ENCODE results near the gene PLXNA1. TPM values are rescaled to one million over a fixed set of nuclear protein-coding genes. Genes with fewer than 3 reads are reported as not detected.

The PLXNA1 gene
- total RNA-seq, 1 experiment from 2014 or later, result 80.6 TPM

GRCh38 chr3:126977821-126978220 lies 5.1 kb upstream of the PLXNA1 start:
- Histone ChIP-seq H3K9me3 (ENCODE audit: control insufficient read depth, insufficient read depth, low read depth, low read length) (peaks cover 9% of the 10 kb centered on the region; the same call in 1 of the 2 replicates), H3K27me3 (ENCODE audit: control insufficient read depth, insufficient read depth, low read length) (no peaks in the 10 kb centered on the region), H3K4me1 (ENCODE audit: control insufficient read depth, insufficient read depth, low read length) (peaks cover 14% of the 10 kb centered on the region), H3K36me3 (ENCODE audit: control insufficient read depth, insufficient read depth, low read length) (no peaks in the 10 kb centered on the region), H3K27ac (ENCODE audit: low read length) (no peak overlapping the region), H3K4me3 (ENCODE audit: low read depth in 2 of 2, low read length in 2 of 2) (no peak overlapping the region)
- POLR2A ChIA-PET, result no interaction called here
- no TSS peak for BruUV-seq (replicated peaks)
- no peak for TF ChIP-seq CTCF (IDR thresholded peaks at IDR 0.05)
- no peak for TF ChIP-seq TCF7L2 (IDR thresholded peaks at IDR 0.05; ENCODE audit: low read depth, low read length)
- no peak for TF ChIP-seq POLR2AphosphoS5 (IDR thresholded peaks at IDR 0.05; ENCODE audit: low read depth, low read length)
- no peak for TF ChIP-seq SIN3A (IDR thresholded peaks at IDR 0.05; ENCODE audit: borderline replicate concordance, insufficient read depth, low read depth, low read length)
- no peak for DNase-seq (ENCODE audit: low read depth, low spot score)
- no peak for ATAC-seq
- intact Hi-C loops (cut with micrococcal nuclease; ENCODE audit: unreplicated experiment) (no loop called here), in situ Hi-C loops (cut with HindIII; ENCODE audit: low pct_unique_long_range_greater_than_20kb, low sequenced_read_pairs) (no loop called here)
- CTCF ChIA-PET, result no interaction called here

GRCh38 chr3:126978291-126978690 lies 4.6 kb upstream of the PLXNA1 start:
- Histone ChIP-seq H3K4me3 (ENCODE audit: low read depth in 2 of 2, low read length in 2 of 2) (no peak overlapping the region), H3K9me3 (ENCODE audit: control insufficient read depth, insufficient read depth, low read depth, low read length) (peaks cover 9% of the 10 kb centered on the region; the same call in 1 of the 2 replicates), H3K27me3 (ENCODE audit: control insufficient read depth, insufficient read depth, low read length) (no peaks in the 10 kb centered on the region), H3K4me1 (ENCODE audit: control insufficient read depth, insufficient read depth, low read length) (peaks cover 14% of the 10 kb centered on the region), H3K36me3 (ENCODE audit: control insufficient read depth, insufficient read depth, low read length) (no peaks in the 10 kb centered on the region), H3K27ac (ENCODE audit: low read length) (no peak overlapping the region)
- intact Hi-C loops (cut with micrococcal nuclease; ENCODE audit: unreplicated experiment), result no loop called here
- DNase-seq (ENCODE audit: low read depth, low spot score), result no peak
- POLR2A ChIA-PET, result no interaction called here
- BruUV-seq (replicated peaks), result no TSS peak
- ATAC-seq, result no peak
- CTCF ChIA-PET, result no interaction called here
- in situ Hi-C loops (cut with HindIII; ENCODE audit: low pct_unique_long_range_greater_than_20kb, low sequenced_read_pairs), result no loop called here
- TF ChIP-seq REST (IDR thresholded peaks at IDR 0.05; ENCODE audit: insufficient read depth in 1 of 2, low read depth in 2 of 2, low read length in 1 of 2), result no peak
- TF ChIP-seq CTCF (IDR thresholded peaks at IDR 0.05), result no peak
- TF ChIP-seq TCF7L2 (IDR thresholded peaks at IDR 0.05; ENCODE audit: low read depth, low read length), result no peak
- TF ChIP-seq POLR2AphosphoS5 (IDR thresholded peaks at IDR 0.05; ENCODE audit: low read depth, low read length), result no peak
- no peak for TF ChIP-seq SIN3A (IDR thresholded peaks at IDR 0.05; ENCODE audit: borderline replicate concordance, insufficient read depth, low read depth, low read length)

Data from Panc1 (cell line).